ENCODE measurements around the gene RNF207.

DNA sequence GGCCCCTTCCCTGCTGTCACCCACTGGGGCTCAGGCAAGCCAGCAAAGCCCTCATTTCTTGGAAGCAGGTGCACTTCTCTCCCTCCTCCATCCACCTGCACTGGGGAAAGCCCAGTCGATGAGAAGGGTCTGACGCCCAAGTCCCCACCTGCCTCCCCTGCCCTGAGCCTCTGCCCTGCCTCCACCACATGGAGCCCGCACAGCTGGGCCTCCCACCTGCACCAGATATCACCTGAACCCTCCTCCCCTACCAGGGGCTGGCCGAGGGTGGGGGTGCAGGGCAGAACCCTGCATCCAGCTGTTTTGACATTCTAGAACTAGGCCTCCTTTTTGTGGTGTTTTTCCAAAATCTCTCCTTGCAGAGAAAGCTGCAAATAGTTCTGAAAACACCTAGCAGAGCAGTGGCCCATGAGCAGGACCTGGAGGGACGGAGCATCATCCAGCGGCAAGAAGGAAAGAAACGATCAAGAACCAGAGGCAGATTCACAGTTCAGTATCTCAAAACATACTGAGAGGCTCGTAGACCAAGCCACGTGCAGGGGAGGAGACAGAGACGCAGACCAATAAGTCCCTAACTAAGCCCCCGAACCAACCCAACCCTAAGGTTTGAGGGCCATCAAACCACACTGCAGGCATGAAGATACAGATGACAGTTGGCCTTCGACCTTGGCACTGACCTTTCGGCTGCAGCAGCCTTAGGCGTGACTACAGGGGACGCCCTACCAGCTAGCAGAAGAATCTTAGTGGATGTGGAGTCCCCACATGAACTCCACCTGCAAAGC is 42.5 kb upstream of the RNF207 start:
- TF ChIP-seq EZH2 (IDR thresholded peaks at IDR 0.05) (no peak), POLR2AphosphoS5 (IDR thresholded peaks at IDR 0.05; ENCODE audit: borderline replicate concordance, low read depth, low read length) (no peak), FOXP2 (optimal IDR thresholded peaks at IDR 0.05; ENCODE audit: control extremely low read depth, extremely low read length, insufficient read depth) (no peak)
